Measurements from ENCODE around the gene CNTN1.

Gene CNTN1

DNA sequence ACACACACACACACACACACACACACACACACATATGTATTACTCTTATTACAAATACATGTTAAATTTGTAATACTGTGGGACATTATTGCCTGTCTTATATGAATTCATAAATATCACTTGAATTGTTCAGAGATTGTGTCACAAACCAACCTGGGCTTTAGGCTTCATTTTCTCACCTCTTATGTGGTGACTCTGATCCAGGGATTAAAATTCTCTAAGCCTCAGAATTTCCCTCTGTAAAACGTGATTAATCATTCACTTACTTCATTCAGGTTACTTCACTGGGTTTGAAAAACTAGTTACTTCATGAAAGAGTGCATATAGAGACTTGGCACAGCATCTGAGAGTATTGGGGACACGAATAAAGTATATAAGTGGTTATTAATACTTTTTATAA lies 255.6 kb downstream of the CNTN1 start:
- TF ChIP-seq POLR2A (IDR thresholded peaks at IDR 0.05; ENCODE audit: low read depth, low read length) (no peak), TAF1 (IDR thresholded peaks at IDR 0.05; ENCODE audit: borderline replicate concordance, low read depth, low read length) (no peak), POLR2AphosphoS5 (IDR thresholded peaks at IDR 0.05; ENCODE audit: low read depth, low read length) (no peak)
- FAIRE-seq = no peak
- DNase-seq (ENCODE audit: insufficient read length) = no peak

DNA sequence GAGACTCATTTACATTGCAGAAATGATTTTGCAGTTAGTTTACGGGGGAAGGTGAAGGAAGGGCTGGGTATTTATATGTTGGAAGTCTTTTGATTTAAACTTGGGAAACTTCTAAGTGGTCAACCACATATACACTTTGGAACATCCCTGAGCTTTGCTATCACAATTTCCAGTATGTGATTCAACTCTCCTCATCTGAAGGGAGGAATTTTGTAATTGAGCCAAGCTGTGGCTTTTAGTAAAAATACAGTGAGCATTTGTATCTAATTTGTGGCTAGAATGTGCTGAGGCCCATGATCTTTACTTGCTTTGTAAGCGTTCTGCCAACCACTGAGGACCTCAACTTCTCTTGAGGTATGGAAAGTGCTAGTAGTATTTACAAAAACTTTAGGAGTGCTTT lies 260.8 kb downstream of the CNTN1 start:
- DNase-seq (ENCODE audit: insufficient read length) = no peak
- FAIRE-seq = no peak
- TF ChIP-seq POLR2AphosphoS5 (IDR thresholded peaks at IDR 0.05; ENCODE audit: low read depth, low read length) (no peak), TAF1 (IDR thresholded peaks at IDR 0.05; ENCODE audit: borderline replicate concordance, low read depth, low read length) (no peak), POLR2A (IDR thresholded peaks at IDR 0.05; ENCODE audit: low read depth, low read length) (no peak)

DNA sequence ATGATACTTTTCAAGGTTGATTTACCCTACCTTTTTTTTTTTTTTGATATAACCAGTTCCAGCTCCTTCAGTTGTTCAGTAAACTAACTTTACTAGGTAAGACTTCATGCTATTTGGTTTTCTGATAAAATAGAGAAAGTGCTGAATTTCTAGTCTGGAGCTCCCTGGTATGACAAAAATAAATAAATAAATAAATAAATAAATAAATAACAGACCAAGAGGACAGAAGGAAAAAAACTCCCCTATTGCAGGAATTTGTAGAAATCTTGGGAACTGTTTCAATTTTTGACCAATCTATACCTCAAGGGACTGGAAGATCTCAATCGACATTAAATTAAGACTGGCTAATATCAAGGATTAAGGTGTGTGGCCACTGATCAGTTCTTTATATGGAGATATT lies 265.2 kb downstream of the CNTN1 start:
- DNase-seq (ENCODE audit: insufficient read length) (no peak), FAIRE-seq (no peak)
- TF ChIP-seq TAF1 (IDR thresholded peaks at IDR 0.05; ENCODE audit: borderline replicate concordance, low read depth, low read length) (no peak), POLR2AphosphoS5 (IDR thresholded peaks at IDR 0.05; ENCODE audit: low read depth, low read length) (no peak), POLR2A (IDR thresholded peaks at IDR 0.05; ENCODE audit: low read depth, low read length) (no peak)

DNA sequence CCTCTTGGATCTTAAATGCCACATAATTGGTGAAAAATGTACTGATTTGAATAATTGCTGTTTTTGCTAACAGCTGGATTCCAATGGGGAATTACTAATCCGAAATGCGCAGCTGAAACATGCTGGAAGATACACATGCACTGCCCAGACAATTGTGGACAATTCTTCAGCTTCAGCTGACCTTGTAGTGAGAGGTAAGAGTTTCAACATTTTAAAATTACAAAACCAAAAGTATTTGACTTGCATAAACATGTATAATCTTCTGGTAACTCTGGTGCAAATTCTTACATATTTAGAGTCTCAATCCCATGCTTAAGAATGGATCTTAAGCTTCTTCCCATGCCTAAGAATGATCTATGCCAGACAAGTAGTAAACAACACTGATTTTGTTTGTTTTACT lies 266.8 kb downstream of the CNTN1 start:
- TF ChIP-seq POLR2AphosphoS5 (IDR thresholded peaks at IDR 0.05; ENCODE audit: low read depth, low read length) (no peak), POLR2A (IDR thresholded peaks at IDR 0.05; ENCODE audit: low read depth, low read length) (no peak), TAF1 (IDR thresholded peaks at IDR 0.05; ENCODE audit: borderline replicate concordance, low read depth, low read length) (no peak)
- FAIRE-seq = no peak
- DNase-seq (ENCODE audit: insufficient read length) = no peak

DNA sequence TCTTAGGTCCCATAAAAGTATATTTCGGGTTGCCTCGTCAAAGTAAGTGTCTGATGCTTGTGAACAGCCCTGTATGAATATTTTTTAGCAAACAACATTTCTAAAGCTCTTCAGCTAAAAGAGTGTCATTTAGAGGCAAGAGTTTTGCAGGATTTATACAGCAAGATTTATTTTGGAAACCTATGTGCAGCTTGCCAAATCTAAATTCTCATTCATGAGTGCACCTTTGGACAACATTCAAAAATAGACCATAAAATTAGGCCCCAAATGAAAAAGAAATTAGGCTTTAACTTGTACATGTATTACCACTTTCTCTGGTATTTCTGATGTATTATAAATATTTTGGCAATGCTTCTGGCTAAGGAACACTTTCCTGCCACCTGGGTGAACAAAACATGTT lies 271.5 kb downstream of the CNTN1 start:
- TF ChIP-seq TAF1 (IDR thresholded peaks at IDR 0.05; ENCODE audit: borderline replicate concordance, low read depth, low read length) = no peak
- TF ChIP-seq POLR2A (IDR thresholded peaks at IDR 0.05; ENCODE audit: low read depth, low read length) = no peak
- no peak for TF ChIP-seq POLR2AphosphoS5 (IDR thresholded peaks at IDR 0.05; ENCODE audit: low read depth, low read length)
- DNase-seq (ENCODE audit: insufficient read length) (no peak), FAIRE-seq (no peak)

DNA sequence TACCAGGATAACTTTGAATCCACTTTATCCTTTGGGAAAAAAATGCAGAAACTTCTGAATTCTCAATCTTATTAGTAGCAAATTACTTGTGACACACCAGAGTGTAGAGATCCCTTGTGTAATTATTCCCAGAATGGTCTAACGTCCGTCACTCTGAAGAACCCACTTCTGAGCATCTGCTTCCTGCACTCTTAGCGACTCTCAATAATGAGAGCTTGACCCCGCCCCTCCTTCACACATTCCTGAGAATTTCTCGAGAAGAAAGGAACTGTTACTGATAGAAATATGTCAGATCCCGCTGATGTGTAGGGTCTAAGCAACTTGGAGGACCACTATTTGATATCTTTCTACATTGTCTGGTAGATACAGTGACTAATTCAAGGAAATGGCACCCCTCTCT lies 277.6 kb downstream of the CNTN1 start:
- TF ChIP-seq POLR2A (IDR thresholded peaks at IDR 0.05; ENCODE audit: low read depth, low read length) (no peak), TAF1 (IDR thresholded peaks at IDR 0.05; ENCODE audit: borderline replicate concordance, low read depth, low read length) (no peak), POLR2AphosphoS5 (IDR thresholded peaks at IDR 0.05; ENCODE audit: low read depth, low read length) (no peak)
- no peak for FAIRE-seq
- DNase-seq (ENCODE audit: insufficient read length) = no peak

DNA sequence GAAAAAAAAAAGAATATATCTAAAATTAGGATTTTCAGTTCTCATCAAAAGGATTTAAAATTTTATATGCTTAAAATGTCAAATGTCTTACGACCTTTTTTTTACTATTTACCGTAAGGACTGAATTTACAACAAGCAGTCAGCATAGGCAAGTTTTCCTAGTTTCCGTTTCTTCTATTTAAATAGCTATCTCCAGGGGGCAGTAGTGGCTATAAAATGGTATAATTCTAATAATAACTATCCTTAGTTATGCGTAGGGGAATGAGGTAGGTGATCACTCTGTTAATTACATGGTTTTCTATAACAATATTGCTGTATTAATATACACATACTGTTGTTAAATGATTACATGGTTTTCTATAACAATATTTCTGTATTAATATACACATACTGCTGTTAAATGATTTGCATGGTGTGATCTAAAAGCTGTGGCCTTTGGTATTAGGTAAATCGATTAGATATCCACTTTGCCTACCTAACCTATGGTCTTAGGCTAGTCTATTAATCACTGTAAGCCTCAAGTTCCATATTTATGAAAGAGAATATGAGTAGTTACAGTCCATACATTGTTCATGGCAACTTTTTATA lies 278.2 kb downstream of the CNTN1 start:
- FAIRE-seq (no peak), DNase-seq (ENCODE audit: insufficient read length) (no peak)
- no peak for TF ChIP-seq POLR2AphosphoS5 (IDR thresholded peaks at IDR 0.05; ENCODE audit: low read depth, low read length)
- TF ChIP-seq TAF1 (IDR thresholded peaks at IDR 0.05; ENCODE audit: borderline replicate concordance, low read depth, low read length) = no peak
- TF ChIP-seq POLR2A (IDR thresholded peaks at IDR 0.05; ENCODE audit: low read depth, low read length) = no peak

DNA sequence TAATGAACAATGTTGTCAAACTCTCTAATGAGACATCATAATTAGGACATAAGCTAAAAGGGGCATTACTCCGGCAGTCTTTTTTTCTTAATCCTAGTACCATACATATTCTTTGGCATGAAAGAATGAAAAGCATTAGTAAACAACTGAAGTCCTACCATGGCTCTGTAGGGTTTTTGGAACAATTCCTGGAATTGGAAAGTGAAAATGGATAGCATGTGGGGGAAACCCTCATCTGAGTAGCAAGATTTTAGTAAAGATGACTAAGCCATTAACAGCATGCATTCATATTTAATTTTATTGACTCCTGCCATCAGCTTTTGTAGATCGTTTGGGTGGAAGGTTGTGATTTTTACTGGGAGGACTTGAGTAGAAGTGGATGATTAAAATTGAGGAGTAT lies 279.7 kb downstream of the CNTN1 start:
- FAIRE-seq (no peak), DNase-seq (ENCODE audit: insufficient read length) (no peak)
- TF ChIP-seq POLR2AphosphoS5 (IDR thresholded peaks at IDR 0.05; ENCODE audit: low read depth, low read length) (no peak), TAF1 (IDR thresholded peaks at IDR 0.05; ENCODE audit: borderline replicate concordance, low read depth, low read length) (no peak), POLR2A (IDR thresholded peaks at IDR 0.05; ENCODE audit: low read depth, low read length) (no peak)

DNA sequence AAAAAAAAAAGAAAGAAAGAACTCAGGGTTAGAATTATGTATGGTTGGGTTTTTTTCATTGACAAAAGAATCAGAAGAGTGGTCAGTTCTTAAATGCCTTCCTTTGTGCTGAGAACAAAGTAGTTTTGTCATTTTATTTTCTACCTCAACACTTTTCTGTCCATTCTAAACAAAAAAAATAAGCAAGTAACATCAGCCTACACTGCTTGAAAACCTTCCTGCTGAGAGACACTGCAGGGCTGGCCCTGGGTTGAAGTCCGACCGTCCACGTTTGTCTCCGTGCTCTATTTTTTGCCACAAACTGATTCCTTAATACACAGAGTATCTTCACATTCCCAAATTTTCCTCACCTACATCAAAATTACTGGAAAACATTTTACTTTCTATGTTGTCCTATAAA lies 284.3 kb downstream of the CNTN1 start:
- no peak for FAIRE-seq
- no peak for TF ChIP-seq TAF1 (IDR thresholded peaks at IDR 0.05; ENCODE audit: borderline replicate concordance, low read depth, low read length)
- no peak for TF ChIP-seq POLR2A (IDR thresholded peaks at IDR 0.05; ENCODE audit: low read depth, low read length)
- no peak for TF ChIP-seq POLR2AphosphoS5 (IDR thresholded peaks at IDR 0.05; ENCODE audit: low read depth, low read length)
- no peak for DNase-seq (ENCODE audit: insufficient read length)

DNA sequence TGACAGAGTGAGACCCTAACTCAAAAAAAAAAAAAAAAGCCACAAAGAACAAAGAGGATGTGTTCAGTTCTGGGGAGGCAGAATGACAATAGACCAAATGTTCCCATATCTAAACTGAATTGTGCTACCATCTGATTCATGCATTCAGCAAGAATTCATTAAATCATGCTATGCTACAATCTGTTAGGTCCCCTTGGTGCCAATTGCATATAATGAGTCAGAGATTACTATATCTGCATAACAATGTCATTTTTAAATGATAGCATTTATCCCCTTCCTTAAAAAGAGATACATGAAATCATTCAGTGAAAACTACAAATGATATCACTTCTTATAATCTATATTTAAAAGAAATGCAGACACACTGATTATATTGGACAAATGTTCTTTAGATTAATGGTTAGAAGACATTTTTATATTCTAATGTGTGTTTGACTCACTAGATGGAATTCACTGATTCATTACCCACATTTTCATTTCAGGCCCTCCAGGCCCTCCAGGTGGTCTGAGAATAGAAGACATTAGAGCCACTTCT lies 288.3 kb downstream of the CNTN1 start:
- TF ChIP-seq POLR2A (IDR thresholded peaks at IDR 0.05; ENCODE audit: low read depth, low read length) (no peak), TAF1 (IDR thresholded peaks at IDR 0.05; ENCODE audit: borderline replicate concordance, low read depth, low read length) (no peak), POLR2AphosphoS5 (IDR thresholded peaks at IDR 0.05; ENCODE audit: low read depth, low read length) (no peak)
- DNase-seq (ENCODE audit: insufficient read length) (no peak), FAIRE-seq (no peak)

DNA sequence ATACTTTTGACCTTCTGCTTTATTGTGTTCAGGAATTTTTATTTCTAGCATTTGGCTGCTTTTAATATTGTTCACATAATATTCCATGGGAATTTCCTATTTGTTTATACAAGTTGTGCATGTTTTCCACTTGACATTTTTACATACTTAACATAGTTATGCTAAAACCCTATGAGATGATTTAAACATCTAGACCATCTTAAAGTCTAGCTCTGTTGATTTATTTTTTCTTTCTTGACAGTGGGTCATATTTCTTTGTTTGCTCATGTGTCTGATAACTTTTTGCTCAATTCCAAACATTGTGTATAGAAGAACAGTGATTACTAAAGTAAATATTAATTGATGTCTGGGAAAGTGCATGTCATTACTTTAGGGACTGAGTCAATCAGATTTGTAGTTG lies 293.8 kb downstream of the CNTN1 start:
- no peak for FAIRE-seq
- TF ChIP-seq POLR2A (IDR thresholded peaks at IDR 0.05; ENCODE audit: low read depth, low read length) (no peak), POLR2AphosphoS5 (IDR thresholded peaks at IDR 0.05; ENCODE audit: low read depth, low read length) (no peak), TAF1 (IDR thresholded peaks at IDR 0.05; ENCODE audit: borderline replicate concordance, low read depth, low read length) (no peak)
- DNase-seq (ENCODE audit: insufficient read length) = no peak

DNA sequence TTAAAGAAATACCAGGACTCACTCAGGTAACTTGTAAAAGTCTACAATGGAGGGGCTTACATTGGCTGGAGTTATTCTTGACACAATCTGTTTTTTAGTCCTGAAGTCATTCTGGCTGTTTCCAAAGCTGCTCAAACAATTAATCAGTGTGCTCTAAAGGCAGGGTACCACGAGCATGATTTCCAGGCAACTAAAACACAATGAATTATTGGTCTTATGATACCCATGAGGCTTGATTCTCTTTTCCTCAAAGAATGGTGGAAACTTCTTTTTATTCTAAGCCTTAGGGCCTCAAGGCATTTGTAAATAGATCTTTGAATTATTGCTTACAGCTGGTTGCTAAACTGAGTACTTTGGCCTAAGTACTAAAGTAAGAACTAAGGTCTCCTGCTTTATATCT lies 296.1 kb downstream of the CNTN1 start:
- DNase-seq (ENCODE audit: insufficient read length) (no peak), FAIRE-seq (no peak)
- TF ChIP-seq POLR2AphosphoS5 (IDR thresholded peaks at IDR 0.05; ENCODE audit: low read depth, low read length) (no peak), TAF1 (IDR thresholded peaks at IDR 0.05; ENCODE audit: borderline replicate concordance, low read depth, low read length) (no peak), POLR2A (IDR thresholded peaks at IDR 0.05; ENCODE audit: low read depth, low read length) (no peak)
